Measurements from ENCODE around the gene ANKS1A.
"Not testable (repeated sequence)": the region's sequence is repeated elsewhere in the genome, so short reads cannot be mapped to it uniquely, and the experiment has no call there.

ANKS1A gene

GRCh38 chr6:34979994-34980393 is 90.9 kb downstream of the ANKS1A start:
- in situ Hi-C loops (cut with MboI; ENCODE audit: low pct_unique_long_range_greater_than_20kb, low sequenced_read_pairs): loop anchor here (10.0 kb wide), 1 partner anchor 255 kb away; no protein-coding TSS in a partner anchor
- DNase-seq: no peak

DNA sequence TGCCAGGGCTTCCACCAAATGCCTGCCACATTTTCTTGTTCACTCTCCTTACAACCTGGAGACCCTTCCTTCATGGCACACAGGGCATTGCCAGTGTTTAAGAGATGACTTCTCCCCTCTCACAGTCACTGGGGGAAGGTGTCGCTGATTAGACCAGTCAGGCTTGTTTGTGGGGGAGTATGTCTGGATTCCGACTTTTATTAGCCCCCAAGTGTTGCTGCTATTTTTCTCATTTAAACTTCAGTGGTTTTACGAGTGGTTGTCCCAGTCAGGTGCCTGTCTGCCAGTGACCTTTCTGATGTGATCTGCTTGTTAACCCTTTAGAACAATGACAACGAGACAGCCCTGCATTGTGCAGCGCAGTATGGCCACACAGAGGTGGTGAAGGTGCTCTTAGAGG is 92.3 kb downstream of the ANKS1A start:
- in situ Hi-C loops (cut with MboI; ENCODE audit: low pct_unique_long_range_greater_than_20kb, low sequenced_read_pairs): loop anchor here (10.0 kb wide), 1 partner anchor 253 kb away; no protein-coding TSS in a partner anchor

DNA sequence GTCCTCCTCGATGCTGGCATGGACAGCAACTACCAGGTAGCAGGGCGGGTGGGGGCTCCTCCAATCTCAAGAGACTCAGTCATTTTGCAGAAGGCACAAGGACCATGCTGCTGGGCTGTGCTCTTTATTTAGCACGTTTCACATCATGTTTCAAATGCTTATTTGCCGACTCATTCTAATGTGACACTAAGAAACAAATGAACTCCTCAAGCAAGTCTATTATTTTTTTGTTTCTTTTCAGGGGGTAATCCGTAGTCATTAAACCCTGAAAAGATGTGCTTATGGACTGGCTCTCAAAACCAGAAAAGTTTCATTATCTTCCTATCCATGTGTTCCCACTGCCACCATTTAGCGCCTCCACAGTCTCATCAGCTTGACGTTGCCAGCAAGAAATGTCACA is 92.9 kb downstream of the ANKS1A start:
- DNase-seq: no peak
- in situ Hi-C loops (cut with MboI; ENCODE audit: low pct_unique_long_range_greater_than_20kb, low sequenced_read_pairs): loop anchor here (10.0 kb wide), 1 partner anchor 253 kb away; no protein-coding TSS in a partner anchor

More for the DNA sequence above, 92.3 kb downstream of the ANKS1A start:
- DNase-seq: no peak

DNA sequence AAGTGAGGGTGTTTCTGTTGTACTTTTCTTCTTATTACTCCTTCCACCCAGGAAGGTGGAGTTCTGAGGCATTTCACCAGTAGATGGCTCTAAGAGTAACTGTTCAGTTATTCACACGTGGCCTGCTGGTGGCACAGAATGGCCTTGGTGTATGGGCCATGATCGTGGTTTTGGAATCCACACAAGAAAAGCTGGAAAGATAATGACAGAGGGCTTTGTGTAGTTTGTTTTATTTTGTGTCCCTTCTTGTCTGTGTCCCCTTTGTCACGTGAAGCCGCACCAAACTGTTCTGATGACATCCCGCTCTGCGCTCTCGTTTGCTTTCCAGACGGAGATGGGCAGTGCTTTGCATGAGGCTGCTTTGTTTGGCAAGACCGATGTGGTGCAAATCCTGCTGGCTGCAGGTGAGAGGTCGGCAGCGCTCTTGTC is 93.4 kb downstream of the ANKS1A start:
- peak; percentile 18 for DNase-seq
- in situ Hi-C loops (cut with MboI; ENCODE audit: low pct_unique_long_range_greater_than_20kb, low sequenced_read_pairs): loop anchor here (10.0 kb wide), 1 partner anchor 252 kb away; no protein-coding TSS in a partner anchor

DNA sequence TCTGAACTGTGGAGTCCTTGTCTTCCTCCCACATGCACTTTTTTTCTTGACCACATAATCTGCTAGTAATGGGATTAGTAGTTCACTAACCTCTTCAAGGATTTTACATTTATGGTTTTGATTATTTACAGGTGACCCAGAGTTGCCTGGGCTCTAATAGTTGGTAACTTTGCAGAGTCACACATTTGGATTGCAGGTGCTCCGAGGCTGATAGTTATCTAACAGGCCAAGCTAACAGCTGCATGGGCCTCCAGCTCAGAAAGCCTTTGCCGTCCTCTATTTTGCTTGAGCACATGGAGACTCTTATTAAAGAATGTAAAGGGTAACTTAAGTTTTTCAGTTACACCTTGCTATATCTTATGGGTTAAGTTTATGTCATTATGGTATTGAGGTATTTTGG is 95.4 kb downstream of the ANKS1A start:
- in situ Hi-C loops (cut with MboI; ENCODE audit: low pct_unique_long_range_greater_than_20kb, low sequenced_read_pairs): loop anchor here (10.0 kb wide), 1 partner anchor 250 kb away; no protein-coding TSS in a partner anchor
- no peak for DNase-seq

DNA sequence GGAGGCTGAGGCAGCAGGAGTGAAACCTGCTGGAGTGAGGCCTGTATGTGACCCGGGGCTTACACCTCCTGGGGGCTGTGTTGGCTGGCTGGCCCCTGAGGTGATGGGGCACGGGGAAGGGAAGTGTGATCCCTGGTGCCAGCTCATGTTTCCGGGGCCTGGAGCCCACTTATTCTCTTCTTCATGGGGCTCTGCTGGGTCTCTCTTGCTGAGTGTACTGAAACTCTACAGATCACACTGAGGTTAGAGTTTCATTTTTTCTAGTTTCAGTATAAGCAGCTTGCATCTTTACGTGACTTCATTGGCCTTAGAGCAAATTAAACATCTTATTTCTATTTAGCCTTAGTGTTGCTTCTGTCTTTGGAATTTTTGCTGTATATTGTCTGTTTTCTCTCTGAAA is 96.2 kb downstream of the ANKS1A start:
- DNase-seq: no peak
- in situ Hi-C loops (cut with MboI; ENCODE audit: low pct_unique_long_range_greater_than_20kb, low sequenced_read_pairs): loop anchor here (10.0 kb wide), 1 partner anchor 250 kb away; no protein-coding TSS in a partner anchor

- in situ Hi-C loops (cut with MboI; ENCODE audit: low pct_unique_long_range_greater_than_20kb, low sequenced_read_pairs): loop anchor here (10.0 kb wide), 1 partner anchor 248 kb away; no protein-coding TSS in a partner anchor
- peak; percentile 77 for DNase-seq
These were observed 97.8 kb downstream of the ANKS1A start for GRCh38 chr6:34986845-34987246.

GRCh38 chr6:34987506-34987905 is 98.5 kb downstream of the ANKS1A start:
- no peak for DNase-seq
- in situ Hi-C loops (cut with MboI; ENCODE audit: low pct_unique_long_range_greater_than_20kb, low sequenced_read_pairs): loop anchor here (10.0 kb wide), 1 partner anchor 247 kb away; no protein-coding TSS in a partner anchor

DNA sequence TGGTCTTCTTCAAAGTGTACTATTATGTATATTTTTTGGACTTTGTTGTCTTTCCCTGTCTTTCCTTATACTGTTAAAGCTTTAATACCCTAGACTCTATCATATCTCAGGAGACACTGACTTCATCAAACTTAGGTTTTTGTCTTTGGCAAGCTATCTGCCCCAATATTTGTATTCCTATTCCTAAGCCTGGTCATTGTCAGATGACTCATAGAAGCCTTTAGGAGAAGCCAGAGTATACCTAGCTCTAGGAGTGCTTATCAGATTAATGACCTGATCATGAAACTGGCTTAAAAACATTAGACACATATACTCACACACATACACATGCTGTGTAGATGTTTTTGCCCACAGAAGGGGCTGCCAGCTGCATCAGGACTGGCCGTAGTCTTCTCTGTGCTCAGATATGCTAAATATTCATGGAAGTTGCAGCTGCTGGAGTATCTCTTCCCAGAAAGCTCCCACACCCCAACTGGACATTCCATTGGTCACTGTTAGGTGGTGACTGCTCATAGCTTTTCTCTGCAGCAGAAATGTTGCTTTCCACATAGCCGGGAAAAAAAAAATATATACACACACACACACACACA is 102.0 kb downstream of the ANKS1A start:
- in situ Hi-C loops (cut with MboI; ENCODE audit: low pct_unique_long_range_greater_than_20kb, low sequenced_read_pairs): no loop called here
- no peak for DNase-seq

GRCh38 chr6:34992376-34992775 is 103.3 kb downstream of the ANKS1A start:
- no peak for DNase-seq
- in situ Hi-C loops (cut with MboI; ENCODE audit: low pct_unique_long_range_greater_than_20kb, low sequenced_read_pairs): no loop called here

DNA sequence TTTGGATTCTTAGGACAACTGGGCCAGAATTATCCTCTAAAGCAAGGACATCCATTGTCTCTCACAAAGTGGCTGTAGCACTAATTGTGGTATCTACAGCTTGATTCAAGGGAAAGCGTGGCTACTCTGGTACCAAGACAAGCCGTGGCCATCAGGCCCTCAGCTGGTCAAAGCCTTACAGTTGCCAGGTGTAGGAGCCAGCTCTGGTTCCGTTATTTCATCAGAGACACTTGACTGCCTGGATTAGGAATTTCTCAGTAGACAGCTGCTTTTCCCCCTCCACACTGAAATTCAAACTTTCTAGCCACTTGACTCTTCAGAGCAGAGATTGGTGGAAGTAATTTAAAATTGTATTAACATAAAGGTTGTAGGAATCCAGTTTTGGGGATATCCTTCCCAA is 104.2 kb downstream of the ANKS1A start:
- in situ Hi-C loops (cut with MboI; ENCODE audit: low pct_unique_long_range_greater_than_20kb, low sequenced_read_pairs): no loop called here
- DNase-seq: no peak

DNA sequence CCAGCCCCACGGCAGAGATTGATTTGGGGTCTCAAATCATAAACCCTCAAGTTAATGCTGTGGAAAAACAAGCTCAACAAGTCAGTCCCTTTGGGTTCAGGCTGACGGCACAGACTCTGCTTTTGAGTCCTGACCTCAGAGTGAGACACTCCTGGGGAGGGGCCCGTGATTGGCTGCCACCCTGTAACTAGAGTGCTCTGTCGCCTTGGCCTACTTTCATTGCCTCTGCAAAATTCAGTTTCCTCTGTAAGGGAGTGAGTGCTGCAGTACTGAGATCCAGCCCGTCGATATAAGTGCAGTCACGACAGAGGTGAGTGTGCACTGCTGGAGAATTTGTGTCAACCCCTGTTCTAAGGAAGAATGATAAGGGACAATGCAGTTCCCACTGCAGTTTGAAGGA is 105.6 kb downstream of the ANKS1A start:
- in situ Hi-C loops (cut with MboI; ENCODE audit: low pct_unique_long_range_greater_than_20kb, low sequenced_read_pairs): no loop called here
- DNase-seq: no peak

DNA sequence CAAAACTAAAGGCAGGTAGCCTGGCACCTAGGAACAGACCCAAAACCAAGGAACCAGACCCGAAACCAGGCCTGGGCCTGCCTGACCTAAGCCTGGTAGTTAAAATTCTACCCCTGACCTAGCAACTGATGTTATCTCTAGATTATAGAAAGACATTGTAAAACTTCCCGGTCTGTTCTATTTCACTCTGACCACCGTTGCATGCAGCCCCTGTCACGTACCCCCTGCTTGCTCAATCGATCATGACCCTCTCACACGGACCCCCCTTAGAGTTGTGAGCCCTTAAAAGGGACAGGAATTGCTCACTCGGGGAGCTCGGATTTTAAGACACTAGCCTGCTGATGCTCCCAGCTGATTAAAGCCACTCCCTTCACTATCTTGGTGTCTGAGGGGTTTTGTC is 109.4 kb downstream of the ANKS1A start:
- DNase-seq; in situ Hi-C loops (cut with MboI; ENCODE audit: low pct_unique_long_range_greater_than_20kb, low sequenced_read_pairs): not testable (repeated sequence)

- DNase-seq; in situ Hi-C loops (cut with MboI; ENCODE audit: low pct_unique_long_range_greater_than_20kb, low sequenced_read_pairs): not testable (repeated sequence)
These were observed 110.1 kb downstream of the ANKS1A start for GRCh38 chr6:34999153-34999552.

DNA sequence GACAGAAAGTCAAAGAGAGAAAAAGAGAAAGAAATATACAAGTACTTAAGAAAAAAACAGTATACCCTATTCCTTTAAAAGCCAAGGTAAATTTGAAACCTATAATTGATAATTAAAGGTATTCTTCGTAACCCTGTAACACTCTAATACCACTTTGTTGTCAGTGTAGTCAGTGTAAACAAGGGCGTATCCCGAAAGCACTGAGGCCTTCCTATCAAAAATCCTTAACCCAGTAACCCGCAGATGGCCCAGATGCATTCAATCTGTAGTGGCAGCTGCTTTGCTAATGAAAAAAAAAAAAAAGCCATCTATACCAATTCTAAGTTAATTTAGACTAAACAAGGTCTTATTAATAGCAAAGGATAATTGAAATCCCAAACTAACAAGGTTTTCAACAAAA is 110.9 kb downstream of the ANKS1A start:
- in situ Hi-C loops (cut with MboI; ENCODE audit: low pct_unique_long_range_greater_than_20kb, low sequenced_read_pairs); DNase-seq: not testable (repeated sequence)

DNA sequence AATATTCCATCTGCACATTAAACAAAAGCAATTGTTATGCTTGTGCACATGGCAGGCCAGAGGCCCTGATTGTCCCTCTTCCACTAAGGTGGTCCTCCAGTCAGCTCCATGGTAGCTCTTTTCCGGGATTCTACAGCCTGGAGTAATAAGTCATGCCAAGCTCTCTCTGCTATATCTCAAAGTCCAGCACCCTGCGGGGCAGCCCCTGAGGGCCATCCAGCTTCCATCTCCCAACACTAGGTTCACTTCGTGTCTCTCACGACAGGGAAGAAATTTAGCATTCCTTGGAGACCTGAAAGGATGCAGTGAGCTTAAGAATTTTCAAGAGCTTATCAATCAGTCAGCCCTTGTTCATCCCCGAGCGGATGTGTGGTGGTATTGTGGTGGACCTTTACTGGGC is 112.3 kb downstream of the ANKS1A start:
- DNase-seq; in situ Hi-C loops (cut with MboI; ENCODE audit: low pct_unique_long_range_greater_than_20kb, low sequenced_read_pairs): not testable (repeated sequence)

DNA sequence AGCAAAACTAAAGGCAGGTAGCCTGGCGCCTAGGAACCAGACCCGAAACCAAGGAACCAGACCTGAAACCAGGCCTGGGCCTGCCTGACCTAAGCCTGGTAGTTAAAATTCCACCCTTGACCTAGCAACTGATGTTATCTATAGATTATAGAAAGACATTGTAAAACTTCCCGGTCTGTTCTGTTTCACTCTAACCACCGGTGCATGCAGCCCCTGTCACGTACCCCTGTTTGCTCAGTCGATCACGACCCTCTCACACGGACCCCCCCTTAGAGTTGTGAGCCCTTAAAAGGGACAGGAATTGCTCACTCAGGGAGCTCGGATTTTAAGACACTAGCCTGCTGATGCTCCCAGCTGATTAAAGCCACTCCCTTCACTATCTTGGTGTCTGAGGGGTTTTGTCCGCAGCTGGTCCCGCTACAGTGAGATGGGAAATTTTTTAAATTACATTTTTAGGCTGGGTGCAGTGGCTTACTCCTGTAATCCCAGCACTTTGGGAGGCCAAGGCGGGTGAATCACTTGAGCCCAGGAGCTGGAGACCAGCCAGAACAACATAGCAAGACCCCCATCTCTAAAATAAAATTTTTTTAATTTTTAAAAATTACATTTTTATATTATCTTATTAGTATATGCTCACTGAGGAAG is 115.0 kb downstream of the ANKS1A start:
- in situ Hi-C loops (cut with MboI; ENCODE audit: low pct_unique_long_range_greater_than_20kb, low sequenced_read_pairs); DNase-seq: not testable (repeated sequence)

GRCh38 chr6:35007016-35007415 is 118.0 kb downstream of the ANKS1A start:
- in situ Hi-C loops (cut with MboI; ENCODE audit: low pct_unique_long_range_greater_than_20kb, low sequenced_read_pairs): no loop called here
- DNase-seq: no peak

DNA sequence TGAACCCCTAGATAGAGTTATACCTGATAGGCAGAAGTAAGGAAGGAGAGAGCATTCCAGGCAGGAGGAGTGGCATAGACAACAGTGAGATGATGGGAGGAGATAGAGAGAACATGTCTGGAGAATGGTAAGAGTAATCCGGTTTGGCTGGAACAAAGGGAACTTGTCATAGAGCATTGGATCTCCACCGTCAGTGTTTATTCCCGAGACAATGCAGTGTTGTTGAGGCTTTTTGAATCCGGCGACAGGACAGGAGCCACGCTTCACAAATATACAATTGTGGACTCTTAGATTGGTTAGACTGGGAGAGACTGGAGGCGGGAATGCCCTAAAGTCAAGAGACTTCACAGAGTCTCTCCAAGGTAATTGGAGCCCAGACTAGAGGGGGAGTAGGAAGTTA is 119.8 kb downstream of the ANKS1A start:
- in situ Hi-C loops (cut with MboI; ENCODE audit: low pct_unique_long_range_greater_than_20kb, low sequenced_read_pairs): no loop called here
- DNase-seq: no peak
